NAMALWA (cell line): ENCODE data around the gene ZNF860.
"Not testable (repeated sequence)": the region's sequence is repeated elsewhere in the genome, so short reads cannot be mapped to it uniquely, and the experiment has no call there.

Experiments
- DNase-seq: peaks from one replicate; pipeline ENCODE4 v3.0.0-alpha.2; 2015; ENCODE audit warnings: low spot score

The ZNF860 gene

DNA sequence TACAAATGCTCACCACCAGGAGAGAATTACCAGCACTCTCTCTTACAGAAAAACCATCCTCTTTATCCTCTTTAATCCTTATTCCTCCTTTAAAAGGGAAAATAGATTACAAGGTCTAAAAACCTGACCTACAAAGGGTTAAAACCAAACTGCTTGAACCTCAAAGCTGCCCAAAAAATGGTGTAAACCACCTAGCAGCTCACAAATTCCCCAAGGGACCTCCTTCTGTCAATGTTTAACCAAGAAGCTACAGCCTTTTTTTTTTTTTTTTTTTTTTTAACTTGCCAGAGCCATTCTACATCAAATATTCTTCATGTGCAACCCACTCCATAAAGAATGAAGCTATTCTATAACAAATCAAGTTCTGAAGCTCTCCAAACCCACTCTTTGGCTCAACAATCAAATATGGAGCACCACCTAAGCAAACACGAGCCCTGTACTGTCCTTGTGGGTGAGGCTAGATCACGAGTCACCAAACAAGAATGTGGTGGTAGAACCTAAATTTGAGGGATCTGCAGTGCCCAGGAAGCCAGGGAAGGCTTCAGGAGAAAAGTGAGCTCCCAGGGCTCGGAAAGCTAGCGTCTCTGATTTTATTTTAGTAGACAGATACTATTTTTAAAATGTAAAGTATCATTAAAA lies 20.6 kb upstream of the ZNF860 start:
- DNase-seq: peak; percentile 75

DNA sequence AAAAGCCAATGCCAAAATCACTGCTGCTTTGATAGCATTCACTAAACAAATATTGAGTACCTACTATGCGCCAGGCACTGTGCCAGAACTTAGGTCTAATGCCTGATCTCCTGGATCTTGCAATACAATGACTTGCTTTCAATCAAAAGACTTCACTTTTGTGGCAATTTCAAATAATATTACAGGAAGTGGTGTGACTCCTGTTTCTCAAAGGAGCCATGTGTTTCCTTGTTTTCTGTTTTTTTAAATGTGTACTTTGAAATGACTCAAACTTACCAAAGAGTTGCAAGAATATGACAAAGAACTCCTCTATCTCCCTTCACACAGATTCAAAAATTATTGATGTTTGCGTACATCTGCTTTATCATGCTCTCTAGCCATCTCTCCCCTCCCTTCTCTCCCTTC lies 18.7 kb upstream of the ZNF860 start:
- DNase-seq: no peak

DNA sequence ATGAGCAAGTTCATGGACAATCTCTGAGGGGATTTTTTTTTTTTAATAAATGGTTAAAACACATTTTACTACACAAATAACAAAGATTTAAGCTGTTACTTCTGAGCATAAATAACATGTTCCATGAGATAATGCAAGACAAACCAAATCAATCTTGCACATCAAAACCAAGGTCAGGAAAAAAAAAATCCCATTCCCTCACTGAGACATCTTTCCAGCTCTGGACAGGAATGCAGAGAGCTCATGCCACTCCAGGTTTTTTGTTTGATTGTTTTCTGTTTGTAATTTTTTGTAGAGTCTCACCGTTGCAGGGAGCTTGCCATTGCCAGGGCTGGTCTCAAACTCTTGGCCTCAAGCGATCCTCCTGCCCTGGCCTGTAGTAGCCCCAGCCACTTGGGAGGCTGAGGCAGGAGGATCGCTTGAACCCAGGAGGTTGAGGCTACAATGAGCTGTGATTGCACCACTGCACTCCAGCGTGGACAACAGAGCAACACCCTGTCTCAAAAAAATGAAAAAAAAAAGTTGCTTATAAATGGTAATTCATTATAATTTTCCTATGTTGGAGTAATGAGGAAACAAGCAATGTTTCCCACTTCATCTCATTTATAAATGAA lies 14.5 kb upstream of the ZNF860 start:
- DNase-seq: no peak

DNA sequence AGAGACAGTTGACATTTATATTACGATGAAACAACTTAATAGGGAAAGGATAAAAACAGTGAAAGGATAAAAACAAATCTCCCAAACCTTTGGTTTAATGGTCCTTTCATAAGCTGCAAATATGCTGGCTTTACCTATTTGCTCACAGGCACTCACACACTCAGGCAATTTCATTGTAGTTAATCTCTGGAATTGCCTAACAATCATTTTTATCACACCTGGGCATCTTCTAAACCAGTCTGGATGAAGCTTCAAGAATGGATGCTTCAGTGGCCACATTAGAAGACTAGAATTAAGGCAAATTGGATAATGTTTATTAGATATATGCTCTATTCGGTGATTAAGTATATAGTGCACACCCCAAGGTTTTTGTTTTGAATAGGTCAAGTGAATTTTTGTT lies 14.0 kb upstream of the ZNF860 start:
- DNase-seq: no peak

DNA sequence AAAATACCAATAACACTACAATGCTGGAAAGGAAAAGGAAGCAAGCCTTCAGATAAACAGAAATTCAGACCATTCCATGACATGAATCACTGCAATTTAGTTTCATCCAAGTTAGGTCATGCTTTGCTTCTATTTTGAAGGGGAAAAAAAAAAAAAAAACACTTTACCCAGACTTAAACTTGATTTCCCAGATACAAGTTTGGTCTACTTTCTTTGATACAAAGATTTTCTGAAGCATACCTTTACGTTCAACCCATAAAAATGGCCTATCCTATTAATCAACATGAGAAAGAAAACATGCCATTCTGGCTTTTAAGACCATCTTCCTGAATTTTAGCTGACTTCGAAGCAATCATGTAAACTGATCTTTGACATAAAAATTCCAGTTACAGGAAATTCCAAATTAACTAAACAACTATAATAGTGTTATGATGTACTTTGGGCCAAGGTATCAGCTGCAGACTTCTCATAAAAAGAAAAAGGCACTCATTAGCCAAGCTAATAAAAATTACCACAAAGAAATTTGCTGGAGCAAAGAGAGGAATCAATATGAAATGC lies 13.1 kb upstream of the ZNF860 start:
- no peak for DNase-seq

DNA sequence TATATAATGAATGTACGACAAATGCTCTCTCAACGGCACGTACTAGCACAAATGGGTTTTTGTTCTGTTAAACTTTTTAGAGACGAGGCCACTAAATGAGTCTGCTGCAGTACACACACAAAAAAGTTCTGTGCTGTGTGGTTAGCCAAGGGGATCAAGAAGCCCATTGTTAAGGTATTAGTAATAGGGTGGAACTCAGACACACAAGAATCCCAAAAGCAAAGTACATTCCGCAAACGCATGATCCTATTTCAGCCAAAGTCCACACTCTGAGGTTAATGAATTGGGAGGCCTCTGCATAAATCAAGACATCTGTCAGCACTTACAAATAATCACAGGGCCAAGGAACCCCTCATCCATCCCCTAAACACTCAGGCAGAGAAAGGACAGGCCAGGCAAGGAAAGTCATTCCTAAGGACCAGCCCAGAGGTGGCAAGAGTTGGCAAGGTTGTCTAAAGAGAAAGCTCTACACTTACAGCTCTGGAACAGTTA lies 12.6 kb upstream of the ZNF860 start:
- no peak for DNase-seq

DNA sequence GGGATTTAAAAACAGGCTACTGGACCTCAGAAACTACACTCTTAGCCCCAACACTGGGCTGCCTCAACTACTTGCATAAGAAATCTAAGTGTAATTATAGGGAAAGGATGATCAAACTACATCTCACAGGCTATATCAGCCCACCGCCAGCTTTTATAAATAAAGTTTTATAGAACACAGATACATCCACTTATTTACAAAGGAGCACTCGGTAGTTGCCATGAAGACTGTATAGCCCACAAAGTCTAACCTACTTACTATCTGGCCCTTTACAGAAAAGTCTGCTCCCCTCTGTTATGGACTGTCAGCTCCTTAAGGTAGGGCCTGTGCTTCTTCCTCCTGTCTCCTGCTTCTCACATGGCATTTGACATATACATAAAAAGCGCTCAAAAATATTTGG lies 9.9 kb upstream of the ZNF860 start:
- no peak for DNase-seq

DNA sequence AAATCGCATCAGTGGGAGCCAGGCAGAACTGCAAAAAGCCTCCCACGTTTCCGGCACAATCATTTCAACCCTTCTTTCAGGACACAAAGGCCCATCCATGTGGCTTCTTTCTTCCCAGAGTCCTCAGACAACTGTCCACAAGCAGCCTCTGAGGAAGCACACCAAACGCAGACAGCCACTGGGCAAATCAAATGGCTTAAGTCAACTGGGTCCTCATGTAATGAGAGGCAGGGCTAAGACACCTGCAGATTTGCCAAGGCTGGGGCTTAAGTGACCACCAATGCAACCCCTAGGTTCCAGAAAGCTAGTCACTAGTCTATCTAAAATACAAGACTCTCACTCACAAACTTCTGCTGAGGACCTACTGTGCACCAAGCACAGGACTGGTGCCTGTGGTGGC lies 8.5 kb upstream of the ZNF860 start:
- DNase-seq: no peak

DNA sequence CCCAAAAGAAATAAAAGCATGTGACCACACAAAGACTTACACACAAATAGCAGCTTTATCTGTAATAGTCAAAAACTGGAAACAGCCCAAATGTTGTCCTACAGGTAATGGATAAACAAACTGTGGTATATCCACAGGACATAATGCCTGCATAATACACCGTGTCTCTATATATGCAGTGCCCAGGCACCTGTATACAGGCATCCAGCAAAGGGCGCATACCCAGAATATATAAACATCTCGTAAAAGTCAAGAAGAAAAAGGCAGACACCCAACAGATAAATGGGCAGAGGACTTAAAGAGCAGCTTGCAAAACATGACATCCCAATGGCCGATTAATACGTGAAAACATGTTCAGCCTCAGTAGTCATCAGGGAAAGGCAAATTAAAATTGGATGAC lies 7.7 kb upstream of the ZNF860 start:
- DNase-seq: no peak

DNA sequence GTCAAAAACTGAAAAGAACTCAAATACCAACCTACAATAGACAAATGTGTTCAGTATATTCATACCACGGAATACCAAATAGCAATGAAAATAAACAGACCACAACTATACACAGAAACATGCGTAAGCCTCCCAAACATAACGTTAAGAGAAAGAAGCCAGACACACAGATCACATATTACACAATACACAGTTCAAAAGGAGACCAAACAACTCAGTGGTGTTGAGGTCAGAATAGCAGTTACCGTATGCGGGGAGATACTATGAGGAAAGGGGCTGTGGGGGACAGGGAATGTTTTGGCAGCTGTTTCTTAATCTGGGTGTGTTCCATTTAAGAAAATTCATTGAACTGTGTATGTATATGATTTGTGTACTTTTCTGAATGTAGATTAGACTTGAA lies 7.1 kb upstream of the ZNF860 start:
- DNase-seq: no peak

DNA sequence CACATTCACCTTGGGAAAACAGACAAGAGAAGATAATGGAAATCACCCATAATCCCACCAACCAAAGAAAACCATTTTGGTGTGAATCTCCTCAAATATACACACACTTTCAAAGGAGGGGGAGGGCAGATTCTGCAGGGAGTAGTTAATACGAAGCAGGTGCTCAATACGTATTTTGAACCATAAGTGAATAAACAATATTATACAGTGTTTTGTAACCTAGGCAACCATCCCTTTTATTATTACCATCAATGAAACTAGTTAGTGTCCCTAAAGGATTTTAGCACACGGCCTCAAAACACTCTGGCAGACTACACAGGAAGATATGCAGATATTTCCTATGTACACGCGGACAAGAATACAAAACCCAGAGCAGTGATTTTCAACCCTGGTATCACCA lies 6.6 kb upstream of the ZNF860 start:
- DNase-seq: no peak

DNA sequence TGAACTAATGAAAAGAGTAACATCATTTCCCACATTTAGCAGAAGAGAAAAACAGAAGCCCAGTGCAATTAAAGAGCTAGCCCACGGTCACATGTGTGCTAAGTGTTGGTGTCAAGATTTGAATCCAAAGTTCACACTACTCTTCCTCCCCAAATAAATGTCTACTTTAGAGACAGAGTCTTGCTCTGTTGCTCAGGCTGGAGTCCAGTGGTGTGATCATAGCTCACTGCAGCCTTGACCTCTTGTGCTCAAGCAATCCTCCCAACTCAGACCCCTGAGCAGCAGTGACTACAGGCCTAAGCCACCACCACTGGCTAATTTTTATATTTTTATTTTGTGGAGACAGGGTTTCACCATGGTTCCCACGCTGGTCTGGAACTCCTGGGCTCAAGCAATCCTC lies 5.2 kb upstream of the ZNF860 start:
- no peak for DNase-seq

DNA sequence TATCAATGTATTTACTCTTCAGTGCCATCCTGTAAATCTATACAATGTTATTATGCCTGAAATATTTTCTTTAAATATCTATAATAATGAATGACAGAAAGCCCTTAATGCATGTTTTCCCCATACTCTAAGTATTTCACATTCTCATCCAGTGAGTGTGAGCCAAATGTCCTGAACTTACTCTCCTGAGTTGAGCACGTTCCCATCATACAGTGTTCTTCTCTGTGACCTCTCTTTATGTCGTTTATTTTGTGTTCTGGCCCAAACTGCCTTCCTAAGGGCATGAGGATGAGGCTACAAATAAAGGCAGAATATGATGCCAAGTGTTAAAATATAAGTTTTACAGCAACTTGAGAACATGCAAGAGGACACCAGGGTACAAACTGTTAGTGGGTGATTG lies 3.8 kb upstream of the ZNF860 start:
- no peak for DNase-seq

DNA sequence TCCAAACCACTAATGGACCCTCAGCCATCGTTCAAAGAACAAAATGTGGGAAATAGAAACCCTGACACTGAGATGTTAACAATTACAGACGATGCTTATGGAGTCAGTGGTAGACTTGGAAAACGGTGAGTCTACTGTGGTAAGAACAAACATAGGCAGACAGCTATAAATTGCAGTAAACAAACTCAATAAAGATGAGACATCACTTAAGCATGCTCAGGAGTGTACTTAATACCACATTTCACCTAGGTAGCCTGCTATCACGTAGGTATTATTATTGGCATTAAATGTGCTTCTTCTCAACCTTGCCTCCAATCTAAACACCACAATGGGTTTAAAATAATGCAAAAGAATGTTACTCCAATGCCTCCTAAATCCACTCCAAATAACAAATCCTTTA lies 3.0 kb upstream of the ZNF860 start:
- DNase-seq: no peak

DNA sequence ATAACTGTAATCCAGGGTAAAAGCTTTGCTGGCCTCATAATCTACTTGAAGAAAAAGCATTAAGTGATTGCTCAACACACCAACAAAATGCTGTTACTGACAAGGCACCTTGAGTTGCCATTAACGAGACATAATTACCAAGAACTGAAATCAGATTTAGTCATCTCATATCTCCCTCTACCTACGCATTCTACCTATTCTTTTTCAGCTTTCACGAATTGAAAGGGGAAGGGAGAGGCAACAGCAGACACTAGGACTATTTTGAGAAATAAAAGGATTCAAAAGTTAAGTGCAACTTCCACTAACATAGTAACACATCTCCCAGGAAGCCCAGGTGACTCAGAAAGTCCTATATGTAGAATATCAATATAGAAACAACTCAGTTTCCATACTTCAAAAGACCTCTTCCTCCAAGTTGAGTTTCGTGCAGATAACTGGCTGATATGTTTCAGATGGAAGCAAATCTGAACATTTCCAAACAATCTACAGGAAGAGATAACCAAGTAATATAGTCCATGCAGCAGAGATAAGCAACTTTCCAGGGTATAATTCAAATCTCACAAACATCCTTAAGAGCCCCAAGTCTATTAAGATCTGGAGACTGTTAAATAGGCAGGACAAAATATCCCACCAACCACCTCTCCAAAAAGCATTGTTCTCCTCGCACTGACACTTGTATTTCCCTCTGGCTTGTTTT lies 2.4 kb upstream of the ZNF860 start:
- DNase-seq: no peak

DNA sequence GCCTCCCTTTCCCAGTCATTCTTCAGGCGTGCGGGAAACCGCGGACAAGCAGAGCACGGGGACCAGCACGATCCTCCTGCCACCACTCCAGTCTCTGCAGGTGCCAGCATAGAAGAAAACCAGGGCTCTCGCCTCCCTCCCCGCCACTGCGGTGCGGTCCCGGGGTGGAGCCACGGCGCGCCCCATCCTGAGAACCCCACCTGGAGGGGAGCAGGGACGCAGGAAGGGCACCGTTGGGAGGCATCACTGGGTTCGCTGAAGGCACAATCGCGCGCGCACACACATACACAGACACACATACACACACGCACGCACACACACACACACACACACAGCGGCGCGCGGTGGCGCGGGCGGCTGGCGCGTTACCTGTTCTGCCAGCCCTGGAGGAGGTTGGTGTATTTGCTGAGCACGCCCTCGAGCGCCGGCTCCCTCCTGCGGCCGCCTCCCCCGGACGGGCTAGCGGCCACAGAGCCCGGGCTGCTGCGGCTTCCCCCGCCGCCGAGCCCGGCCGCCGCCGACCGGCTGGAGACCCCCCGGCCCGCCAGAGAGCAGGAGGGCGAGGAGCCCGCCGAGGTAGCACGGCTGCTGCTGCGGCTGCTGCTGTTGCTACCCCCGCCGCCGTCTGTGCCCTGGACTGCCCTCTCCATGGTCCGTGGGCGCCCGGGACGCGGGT lies 882 bp upstream of the ZNF860 start:
- DNase-seq: peak; percentile 74

DNA sequence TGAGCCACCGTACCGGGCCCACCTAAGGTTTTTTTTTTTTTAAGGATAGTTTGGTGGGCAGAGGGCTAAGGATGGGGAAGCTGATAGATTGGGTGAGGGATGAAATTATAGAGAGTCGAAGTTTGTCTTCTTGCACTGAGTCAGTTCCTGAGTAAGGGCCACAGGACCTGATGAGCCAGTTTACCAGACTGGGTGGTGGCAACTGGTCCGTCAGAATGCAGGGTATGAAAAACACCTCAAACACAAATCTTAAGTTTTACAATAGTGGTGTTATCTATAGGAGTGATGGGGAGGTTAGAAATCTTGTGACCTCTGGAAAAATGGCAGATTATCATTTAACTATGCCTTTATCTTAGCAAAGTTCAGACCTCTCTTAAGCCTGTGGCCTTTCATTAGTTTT lies 2.8 kb downstream of the ZNF860 start:
- DNase-seq: no peak

DNA sequence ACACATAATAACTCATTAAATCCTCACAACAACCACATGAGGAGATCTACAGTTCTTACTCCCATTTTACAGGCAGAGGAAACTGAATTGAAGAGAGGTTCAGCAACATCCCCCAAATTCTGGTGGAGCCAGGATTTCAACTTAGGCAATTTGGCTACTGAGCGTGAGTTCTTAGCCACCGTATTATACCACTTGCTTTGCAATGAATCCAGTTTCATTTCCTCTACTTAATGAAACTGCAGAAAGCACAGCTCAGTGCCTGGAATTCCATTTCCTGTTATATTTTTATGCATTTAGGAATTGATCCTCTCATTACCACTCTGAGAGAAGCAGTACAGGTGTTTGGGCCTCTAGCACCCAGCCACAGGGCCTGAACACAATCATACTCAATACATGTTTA lies 4.3 kb downstream of the ZNF860 start:
- peak; percentile 23 for DNase-seq

DNA sequence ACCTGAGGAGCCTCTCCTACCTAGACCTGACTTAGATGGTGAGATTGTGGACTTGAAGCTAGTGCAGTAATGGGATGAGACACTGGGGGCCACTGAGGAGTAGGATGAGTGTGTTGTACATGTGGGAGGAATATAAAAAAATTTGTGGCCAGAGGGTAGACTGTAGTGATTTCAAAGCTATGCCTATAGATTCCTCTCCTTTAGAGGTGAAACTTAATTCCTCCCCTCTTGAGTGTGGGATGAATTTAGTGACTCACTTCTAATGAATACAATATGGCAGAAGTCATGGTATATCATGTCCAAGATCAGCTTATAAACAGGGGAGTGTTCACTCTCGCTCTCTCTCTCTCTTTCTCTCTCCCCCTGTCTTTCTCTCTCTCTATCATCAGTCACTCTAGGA lies 6.7 kb downstream of the ZNF860 start:
- DNase-seq: no peak

DNA sequence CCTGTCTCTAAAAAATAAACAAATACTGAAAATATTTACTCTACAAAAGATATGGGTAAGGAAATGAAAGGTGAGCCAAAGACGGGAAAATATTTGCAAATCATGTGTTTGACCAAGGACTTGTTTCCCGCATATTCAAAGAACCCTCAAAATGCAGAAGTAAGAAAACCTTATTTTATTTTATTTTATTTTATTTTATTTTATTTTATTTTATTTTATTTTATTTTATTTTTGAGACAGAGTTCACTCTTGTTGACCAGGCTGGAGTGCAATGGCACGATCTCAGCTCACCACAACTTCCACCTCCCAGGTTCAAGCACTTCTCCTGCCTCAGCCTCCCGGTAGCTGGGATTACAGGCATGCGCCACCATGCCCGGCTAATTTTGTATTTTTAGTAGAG lies 11.4 kb downstream of the ZNF860 start:
- not testable (repeated sequence) for DNase-seq

DNA sequence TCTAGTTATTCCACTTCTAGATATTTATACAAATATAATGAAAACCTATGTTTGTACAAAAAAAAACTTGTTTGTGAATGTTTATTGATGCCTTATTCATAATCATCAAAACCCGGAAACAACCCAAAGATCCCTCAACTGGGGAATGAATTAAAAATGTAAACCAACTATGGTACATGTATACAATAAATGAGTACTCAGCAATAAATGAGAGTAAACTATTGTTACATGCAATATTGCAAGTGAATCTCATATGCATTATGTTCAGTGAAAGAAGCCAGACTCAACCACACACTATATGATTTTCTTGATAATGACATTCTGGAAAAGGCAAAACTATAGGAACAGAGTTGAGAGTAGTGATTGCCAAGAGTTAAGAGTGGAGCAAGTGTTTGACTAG lies 12.3 kb downstream of the ZNF860 start:
- DNase-seq: no peak

DNA sequence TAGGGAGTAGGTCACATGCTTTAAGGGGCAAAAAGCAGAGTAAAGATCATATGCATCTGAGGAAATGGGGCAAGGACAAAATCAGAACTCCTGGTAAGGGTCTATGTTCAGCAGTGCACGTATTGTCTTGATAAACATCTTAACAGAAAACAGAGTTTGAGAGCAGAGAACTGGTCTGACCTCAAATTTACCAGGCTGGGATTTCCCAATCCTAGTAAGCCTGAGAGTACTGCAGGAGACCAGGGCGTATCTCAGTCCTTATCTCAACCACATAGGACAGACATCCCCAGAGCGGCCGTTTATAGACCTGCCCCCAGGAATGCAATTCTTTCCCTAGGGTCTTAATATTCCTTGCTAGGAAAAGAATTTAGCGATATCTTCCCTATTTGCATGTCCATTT lies 13.5 kb downstream of the ZNF860 start:
- not testable (repeated sequence) for DNase-seq

DNA sequence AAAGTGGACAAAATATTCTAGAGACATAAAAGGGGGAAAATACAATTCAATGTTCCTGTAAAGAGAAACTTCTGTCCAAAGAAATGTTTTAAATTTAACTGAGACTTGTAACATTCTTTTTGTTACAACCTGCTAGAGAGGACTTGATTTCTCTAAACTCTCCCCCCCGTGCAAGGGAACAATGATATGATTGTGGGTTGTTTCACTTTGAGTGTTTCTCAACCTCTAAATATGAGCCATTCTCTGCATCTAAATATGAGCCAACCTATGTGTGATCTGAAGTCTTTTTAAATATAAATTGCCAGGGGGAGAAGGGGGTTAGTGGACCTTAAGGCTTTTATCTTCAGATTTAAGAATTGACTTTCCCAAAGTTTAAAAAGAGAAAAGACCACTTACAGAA lies 14.6 kb downstream of the ZNF860 start:
- no peak for DNase-seq
